Activated naive CD4-positive, alpha-beta T cell treated with anti-CD3 and anti-CD28 coated beads, Interleukin-2, amount 50 U/mL, for 24 hours (primary cell): ENCODE data around the gene FHOD3.

ENCODE experiments used
- H3K27ac Mint-ChIP-seq: one replicate; pipeline ENCODE4 v1.8.0; 2021; ENCODE audit warnings: mild to moderate bottlenecking, mixed read lengths
- H3K27me3 Mint-ChIP-seq: one replicate; pipeline ENCODE4 v1.8.0; 2021; ENCODE audit warnings: mixed read lengths
- H3K36me3 Mint-ChIP-seq: one replicate; pipeline ENCODE4 v1.8.0; 2021; ENCODE audit warnings: mixed read lengths
- H3K4me1 Mint-ChIP-seq: one replicate; pipeline ENCODE4 v1.8.0; 2021; ENCODE audit warnings: mixed read lengths
- H3K4me3 Mint-ChIP-seq: one replicate; pipeline ENCODE4 v1.8.0; 2021; ENCODE audit warnings: mild to moderate bottlenecking, mixed read lengths
- H3K9me3 Mint-ChIP-seq: one replicate; pipeline ENCODE4 v1.8.0; 2021; ENCODE audit warnings: mixed read lengths

The FHOD3 gene

GRCh38 chr18:36412778-36413177, 115.3 kb downstream of the FHOD3 start:
- Mint-ChIP-seq H3K27ac (no peak overlapping the region), H3K36me3 (no peaks in the 10 kb centered on the region), H3K4me3 (no peak overlapping the region), H3K9me3 (no peaks in the 10 kb centered on the region), H3K27me3 (peaks cover 4% of the 10 kb centered on the region), H3K4me1 (no peaks in the 10 kb centered on the region)

GRCh38 chr18:36415171-36415570, 117.7 kb downstream of the FHOD3 start:
- Mint-ChIP-seq H3K27me3 (peaks cover 4% of the 10 kb centered on the region), H3K27ac (no peak overlapping the region), H3K9me3 (no peaks in the 10 kb centered on the region), H3K4me1 (no peaks in the 10 kb centered on the region), H3K36me3 (no peaks in the 10 kb centered on the region), H3K4me3 (no peak overlapping the region)

- no peak overlapping the region for H3K4me3 Mint-ChIP-seq
- H3K9me3 Mint-ChIP-seq: no peaks in the 10 kb centered on the region
- H3K27ac Mint-ChIP-seq: no peak overlapping the region
- peaks cover 4% of the 10 kb centered on the region for H3K27me3 Mint-ChIP-seq
- H3K4me1 Mint-ChIP-seq: no peaks in the 10 kb centered on the region
- H3K36me3 Mint-ChIP-seq: no peaks in the 10 kb centered on the region
Observed at GRCh38 chr18:36415625-36416024, 118.1 kb downstream of the FHOD3 start.

DNA sequence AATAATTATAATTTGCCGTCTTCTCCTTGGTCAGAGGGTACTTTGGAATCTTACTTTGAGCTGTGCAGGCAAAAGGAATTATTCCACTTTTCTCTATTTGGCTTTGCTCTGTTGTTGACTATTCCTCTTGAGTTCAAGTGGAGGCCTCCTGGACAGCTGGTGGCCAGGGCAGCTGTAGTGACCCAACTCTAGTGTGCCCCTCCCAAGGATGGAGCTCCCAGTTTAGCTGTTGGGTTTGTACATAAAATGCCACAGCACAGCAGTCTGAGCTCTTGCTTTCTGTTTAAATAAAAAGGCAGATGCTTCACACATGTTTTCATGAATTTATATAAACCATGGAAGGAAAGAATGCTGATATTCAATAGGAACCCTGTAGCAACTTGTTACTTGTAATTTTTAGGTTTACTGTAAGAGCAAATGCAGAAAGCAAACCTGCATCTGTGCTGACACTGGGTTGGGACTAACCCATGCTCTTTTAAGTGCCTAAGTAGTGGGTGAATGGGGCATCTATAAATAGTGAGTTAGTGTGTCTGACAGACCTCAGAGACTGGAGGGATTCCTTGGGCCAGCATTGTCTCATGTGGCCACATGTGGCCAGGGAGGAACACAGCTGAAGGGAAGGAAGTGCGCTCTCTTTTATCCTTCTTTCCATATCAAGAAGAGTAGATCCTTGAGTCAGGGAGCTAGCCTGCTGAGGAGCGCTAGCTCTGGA, 121.8 kb downstream of the FHOD3 start:
- H3K27me3 Mint-ChIP-seq: peaks cover 4% of the 10 kb centered on the region
- no peaks in the 10 kb centered on the region for H3K9me3 Mint-ChIP-seq
- H3K4me3 Mint-ChIP-seq: no peak overlapping the region
- H3K27ac Mint-ChIP-seq: no peak overlapping the region
- no peaks in the 10 kb centered on the region for H3K4me1 Mint-ChIP-seq
- no peaks in the 10 kb centered on the region for H3K36me3 Mint-ChIP-seq

DNA sequence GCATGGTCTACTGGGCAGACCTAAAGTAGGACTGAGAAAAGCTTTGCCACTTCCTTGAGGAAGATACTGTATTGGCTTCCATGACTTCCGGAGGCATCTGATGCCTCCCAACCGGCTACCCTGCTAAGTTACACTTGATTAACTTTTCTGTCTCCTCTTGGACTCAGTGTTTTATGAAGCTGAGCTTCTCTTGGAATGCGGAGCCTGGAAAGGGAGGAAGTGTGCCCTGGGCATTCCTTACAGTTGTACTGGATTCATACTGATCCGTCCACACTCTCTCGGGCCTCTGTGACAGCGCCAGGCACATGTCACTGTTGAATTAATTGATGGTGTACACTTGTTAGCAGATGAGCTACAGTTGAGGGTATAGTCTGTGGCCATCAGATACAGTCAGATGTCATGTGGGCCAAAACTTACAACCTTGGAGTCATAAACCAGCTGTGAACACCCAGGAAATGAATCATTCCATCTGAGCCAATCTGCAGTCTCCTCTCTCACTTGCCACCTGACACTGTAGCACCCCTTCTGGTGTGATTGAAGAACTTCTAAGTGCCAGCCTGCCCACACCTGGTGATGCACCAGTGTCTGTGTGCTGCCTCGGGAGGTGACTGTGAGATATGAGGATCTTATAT, 122.5 kb downstream of the FHOD3 start:
- H3K27ac Mint-ChIP-seq: no peak overlapping the region
- no peaks in the 10 kb centered on the region for H3K36me3 Mint-ChIP-seq
- H3K4me1 Mint-ChIP-seq: no peaks in the 10 kb centered on the region
- peaks cover 4% of the 10 kb centered on the region for H3K27me3 Mint-ChIP-seq
- H3K9me3 Mint-ChIP-seq: no peaks in the 10 kb centered on the region
- no peak overlapping the region for H3K4me3 Mint-ChIP-seq

- Mint-ChIP-seq H3K36me3 (no peaks in the 10 kb centered on the region), H3K4me1 (no peaks in the 10 kb centered on the region), H3K27me3 (peaks cover 2% of the 10 kb centered on the region), H3K27ac (no peak overlapping the region), H3K4me3 (no peak overlapping the region), H3K9me3 (no peaks in the 10 kb centered on the region)
Observed at GRCh38 chr18:36420826-36421225, 123.3 kb downstream of the FHOD3 start.

DNA sequence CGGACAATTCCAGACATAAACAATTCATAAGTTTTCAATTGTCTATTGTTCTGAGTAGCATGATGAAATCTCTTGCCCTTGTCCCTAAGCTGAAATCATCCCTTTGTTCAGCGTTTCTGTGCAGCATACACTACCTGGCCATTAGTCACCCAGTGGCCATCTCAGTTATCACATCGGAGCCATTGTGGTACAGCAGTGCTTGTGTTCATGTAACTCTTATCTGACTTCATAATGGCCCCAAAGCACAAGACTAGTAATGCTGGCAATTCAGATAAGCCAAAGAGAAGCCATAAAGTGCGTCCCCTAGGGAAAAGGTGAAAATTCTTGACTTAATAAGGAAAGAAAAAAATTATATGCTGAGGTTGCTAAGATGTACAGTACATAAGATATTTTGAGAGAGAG, 127.2 kb downstream of the FHOD3 start:
- Mint-ChIP-seq H3K4me3 (no peak overlapping the region), H3K9me3 (no peaks in the 10 kb centered on the region), H3K4me1 (no peaks in the 10 kb centered on the region), H3K36me3 (no peaks in the 10 kb centered on the region), H3K27me3 (peaks cover 2% of the 10 kb centered on the region), H3K27ac (no peak overlapping the region)

DNA sequence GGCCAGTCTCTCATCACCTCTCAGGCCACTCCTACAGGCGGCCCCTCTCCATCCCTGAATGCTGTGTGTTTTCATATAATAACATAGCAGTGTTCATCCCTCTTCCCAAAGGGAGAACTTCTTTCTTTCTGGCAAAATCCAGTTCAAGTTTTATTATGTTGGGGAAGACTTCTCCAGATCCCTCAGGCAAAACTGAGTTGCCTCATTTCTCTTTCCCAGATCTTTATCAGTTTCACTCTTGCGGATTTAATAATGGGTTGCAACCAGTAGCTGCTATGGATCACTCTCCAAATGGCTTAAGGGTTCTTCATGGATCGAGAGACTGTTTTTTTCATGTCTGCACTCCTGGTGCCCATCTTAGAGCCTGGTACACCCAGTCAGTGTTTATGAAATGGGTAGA, 129.9 kb downstream of the FHOD3 start:
- Mint-ChIP-seq H3K9me3 (no peaks in the 10 kb centered on the region), H3K27me3 (peaks cover 2% of the 10 kb centered on the region), H3K4me1 (no peaks in the 10 kb centered on the region), H3K27ac (no peak overlapping the region), H3K4me3 (no peak overlapping the region), H3K36me3 (no peaks in the 10 kb centered on the region)

- peaks cover 2% of the 10 kb centered on the region for H3K27me3 Mint-ChIP-seq
- no peaks in the 10 kb centered on the region for H3K4me1 Mint-ChIP-seq
- no peak overlapping the region for H3K27ac Mint-ChIP-seq
- no peaks in the 10 kb centered on the region for H3K9me3 Mint-ChIP-seq
- H3K36me3 Mint-ChIP-seq: no peaks in the 10 kb centered on the region
- H3K4me3 Mint-ChIP-seq: no peak overlapping the region
Observed at GRCh38 chr18:36427831-36428230, 130.3 kb downstream of the FHOD3 start.

- Mint-ChIP-seq H3K4me1 (no peaks in the 10 kb centered on the region), H3K27ac (no peak overlapping the region), H3K27me3 (peaks cover 2% of the 10 kb centered on the region), H3K4me3 (no peak overlapping the region), H3K36me3 (no peaks in the 10 kb centered on the region), H3K9me3 (no peaks in the 10 kb centered on the region)
Observed at GRCh38 chr18:36428431-36429029, 131.0 kb downstream of the FHOD3 start.

- Mint-ChIP-seq H3K36me3 (no peaks in the 10 kb centered on the region), H3K9me3 (no peaks in the 10 kb centered on the region)
Observed at GRCh38 chr18:36432880-36433555, 135.5 kb downstream of the FHOD3 start.

GRCh38 chr18:36436387-36436786, 138.9 kb downstream of the FHOD3 start:
- no peaks in the 10 kb centered on the region for H3K4me1 Mint-ChIP-seq

More at GRCh38 chr18:36432880-36433555, 135.5 kb downstream of the FHOD3 start:
- H3K4me1 Mint-ChIP-seq: no peaks in the 10 kb centered on the region
- H3K27me3 Mint-ChIP-seq: no peaks in the 10 kb centered on the region
- H3K27ac Mint-ChIP-seq: no peak overlapping the region
- H3K4me3 Mint-ChIP-seq: no peak overlapping the region

DNA sequence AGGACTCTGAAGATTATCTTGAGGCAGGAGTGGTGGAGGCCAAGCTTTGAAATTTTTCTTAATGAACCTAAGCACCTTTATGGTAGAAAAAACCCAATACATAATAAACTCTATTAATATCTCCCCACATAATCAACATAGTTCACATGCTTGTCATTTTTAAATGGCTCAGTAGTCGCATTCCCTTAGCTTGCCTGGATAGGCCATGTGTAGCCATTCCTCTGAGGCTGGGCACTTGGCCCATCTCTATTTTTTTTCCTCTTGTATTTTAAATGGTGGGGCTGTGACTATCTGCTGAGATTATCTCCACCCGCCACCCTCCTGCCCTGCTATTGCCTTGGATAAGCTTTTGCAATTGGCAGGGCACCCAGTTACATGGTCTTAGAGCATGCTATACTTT, 143.1 kb downstream of the FHOD3 start:
- no peaks in the 10 kb centered on the region for H3K36me3 Mint-ChIP-seq

More at GRCh38 chr18:36436387-36436786, 138.9 kb downstream of the FHOD3 start:
- Mint-ChIP-seq H3K27me3 (peaks cover 8% of the 10 kb centered on the region), H3K27ac (no peak overlapping the region), H3K4me3 (no peak overlapping the region), H3K36me3 (no peaks in the 10 kb centered on the region), H3K9me3 (no peaks in the 10 kb centered on the region)

DNA sequence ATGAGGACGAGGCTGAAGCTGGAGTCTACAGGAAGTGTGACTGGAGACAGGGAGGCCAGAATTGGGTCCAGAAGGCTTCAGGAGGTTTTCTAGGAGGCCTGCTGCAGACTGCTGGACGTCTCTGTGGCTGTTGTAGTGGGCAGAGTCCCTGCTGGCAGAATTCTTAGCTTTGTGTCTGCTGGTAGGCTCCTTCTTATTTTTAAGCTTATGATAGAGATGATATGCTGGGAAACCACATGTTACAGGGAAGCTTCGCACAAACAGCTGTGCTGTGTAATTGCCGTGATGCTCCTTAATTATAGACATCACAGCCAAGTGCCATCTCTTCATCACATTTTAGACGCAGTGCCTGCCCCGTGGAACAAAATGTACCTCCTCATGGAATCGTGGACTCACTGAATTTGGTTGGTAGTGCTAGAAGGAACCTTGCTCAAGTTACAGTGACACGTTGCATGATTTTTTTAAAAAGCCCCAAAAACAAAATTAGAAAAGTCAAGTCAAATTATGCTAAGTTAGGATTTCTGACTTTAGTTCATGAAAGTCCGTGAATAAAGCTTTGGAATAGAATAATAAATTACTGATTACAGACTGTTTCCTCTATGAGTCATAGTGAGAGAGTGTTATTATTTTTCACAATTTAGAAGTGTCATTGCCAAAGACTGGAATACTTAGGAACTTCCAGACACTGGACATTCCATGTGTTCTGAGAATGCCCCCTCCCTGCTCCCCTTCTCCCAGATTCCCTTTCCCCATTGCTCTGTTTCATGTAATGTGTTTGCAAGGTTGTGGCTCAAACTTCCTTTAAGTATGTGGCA, 144.1 kb downstream of the FHOD3 start:
- no peaks in the 10 kb centered on the region for H3K4me1 Mint-ChIP-seq
- no peaks in the 10 kb centered on the region for H3K36me3 Mint-ChIP-seq
- peaks cover 19% of the 10 kb centered on the region for H3K27me3 Mint-ChIP-seq
- no peak overlapping the region for H3K4me3 Mint-ChIP-seq
- no peaks in the 10 kb centered on the region for H3K9me3 Mint-ChIP-seq
- no peak overlapping the region for H3K27ac Mint-ChIP-seq

More for the DNA sequence above, 143.1 kb downstream of the FHOD3 start:
- Mint-ChIP-seq H3K4me1 (no peaks in the 10 kb centered on the region), H3K27me3 (peaks cover 19% of the 10 kb centered on the region), H3K9me3 (no peaks in the 10 kb centered on the region), H3K4me3 (no peak overlapping the region), H3K27ac (no peak overlapping the region)

- Mint-ChIP-seq H3K9me3 (no peaks in the 10 kb centered on the region), H3K27me3 (peaks cover 19% of the 10 kb centered on the region), H3K4me1 (no peaks in the 10 kb centered on the region), H3K27ac (no peak overlapping the region), H3K4me3 (no peak overlapping the region), H3K36me3 (no peaks in the 10 kb centered on the region)
Observed at GRCh38 chr18:36442717-36443116, 145.2 kb downstream of the FHOD3 start.
